KMS-11 (cell line): ENCODE data around the gene CATSPERD.

ENCODE experiments used
- H2AFZ ChIP-seq: fragments of 200-600 bp; sonication (generic); 2 replicates; pipeline ENCODE4 v1.6.1; 2016; ENCODE audit warnings: antibody characterized with exemption, mixed run types, low read depth
- H3K27ac ChIP-seq: fragments of 200-600 bp; sonication (generic); 2 replicates; pipeline ENCODE4 v1.6.1; 2016; ENCODE audit warnings: mild to moderate bottlenecking, mixed run types
- H3K27me3 ChIP-seq: fragments of 200-600 bp; sonication (generic); 2 replicates; pipeline ENCODE4 v1.6.1; 2017; ENCODE audit warnings: mild to moderate bottlenecking, low read depth, mixed run types, moderate library complexity; ENCODE audit not compliant: insufficient read depth
- H3K36me3 ChIP-seq: fragments of 200-600 bp; sonication (generic); 2 replicates; pipeline ENCODE4 v1.6.1; 2017; ENCODE audit warnings: mild to moderate bottlenecking, mixed run types; ENCODE audit not compliant: insufficient read depth
- H3K4me1 ChIP-seq: fragments of 200-600 bp; sonication (generic); 2 replicates; pipeline ENCODE4 v1.6.1; 2016; ENCODE audit warnings: mild to moderate bottlenecking, low read depth, mixed run types; ENCODE audit not compliant: poor library complexity, severe bottlenecking
- H3K4me2 ChIP-seq: fragments of 200-600 bp; sonication (generic); 2 replicates; pipeline ENCODE4 v1.7.0; 2016; ENCODE audit warnings: mild to moderate bottlenecking, mixed run types
- H3K4me3 ChIP-seq: fragments of 200-600 bp; sonication (generic); IDR thresholded peaks from 2 replicates; pipeline ENCODE4 v1.6.1; 2017; ENCODE audit warnings: low read depth, low read length, mixed read lengths; ENCODE audit not compliant: insufficient read depth
- H3K79me2 ChIP-seq: fragments of 200-600 bp; sonication (generic); 2 replicates; pipeline ENCODE4 v1.6.1; 2016; ENCODE audit warnings: low read depth, mixed run types; ENCODE audit not compliant: insufficient read depth
- H3K9ac ChIP-seq: fragments of 200-600 bp; sonication (generic); 2 replicates; pipeline ENCODE4 v1.6.1; 2016; ENCODE audit warnings: mild to moderate bottlenecking, mixed run types
- H4K20me1 ChIP-seq: fragments of 200-600 bp; sonication (generic); 2 replicates; pipeline ENCODE4 v1.6.1; 2016; ENCODE audit warnings: mild to moderate bottlenecking, mixed run types; ENCODE audit not compliant: insufficient read depth
- CTCF ChIP-seq: fragments of 200-600 bp; sonication (generic); conservative IDR thresholded peaks from 2 replicates; pipeline ENCODE4 v1.6.1; 2017; ENCODE audit warnings: low read depth, mild to moderate bottlenecking, antibody characterized with exemption, low read length, moderate library complexity, mixed read lengths

The CATSPERD gene

GRCh38 chr19:5677580-5677979 is 42.9 kb upstream of the CATSPERD start:
- H3K4me3 ChIP-seq = no peak overlapping the region
- H3K9ac ChIP-seq = no peak overlapping the region
- no peak overlapping the region for H3K4me2 ChIP-seq
- TF ChIP-seq CTCF = no peak
- no peaks in the 10 kb centered on the region for H3K36me3 ChIP-seq
- no peaks in the 10 kb centered on the region for H3K79me2 ChIP-seq
- H3K27me3 ChIP-seq = peaks cover 3% of the 10 kb centered on the region; the same call in 1 of the 2 replicates
- H2AFZ ChIP-seq = no peak overlapping the region
- H3K27ac ChIP-seq = no peak overlapping the region
- H3K4me1 ChIP-seq = peaks cover 4% of the 10 kb centered on the region
- no peaks in the 10 kb centered on the region for H4K20me1 ChIP-seq

GRCh38 chr19:5678071-5678718 is 42.2 kb upstream of the CATSPERD start:
- Histone ChIP-seq H3K79me2 (no peaks in the 10 kb centered on the region), H3K4me3 (no peak overlapping the region), H3K4me2 (no peak overlapping the region), H4K20me1 (no peaks in the 10 kb centered on the region), H3K27ac (no peak overlapping the region), H3K9ac (no peak overlapping the region), H3K36me3 (no peaks in the 10 kb centered on the region), H2AFZ (no peak overlapping the region), H3K4me1 (peaks cover 4% of the 10 kb centered on the region), H3K27me3 (peaks cover 3% of the 10 kb centered on the region; the same call in 1 of the 2 replicates)
- TF ChIP-seq CTCF = no peak

DNA sequence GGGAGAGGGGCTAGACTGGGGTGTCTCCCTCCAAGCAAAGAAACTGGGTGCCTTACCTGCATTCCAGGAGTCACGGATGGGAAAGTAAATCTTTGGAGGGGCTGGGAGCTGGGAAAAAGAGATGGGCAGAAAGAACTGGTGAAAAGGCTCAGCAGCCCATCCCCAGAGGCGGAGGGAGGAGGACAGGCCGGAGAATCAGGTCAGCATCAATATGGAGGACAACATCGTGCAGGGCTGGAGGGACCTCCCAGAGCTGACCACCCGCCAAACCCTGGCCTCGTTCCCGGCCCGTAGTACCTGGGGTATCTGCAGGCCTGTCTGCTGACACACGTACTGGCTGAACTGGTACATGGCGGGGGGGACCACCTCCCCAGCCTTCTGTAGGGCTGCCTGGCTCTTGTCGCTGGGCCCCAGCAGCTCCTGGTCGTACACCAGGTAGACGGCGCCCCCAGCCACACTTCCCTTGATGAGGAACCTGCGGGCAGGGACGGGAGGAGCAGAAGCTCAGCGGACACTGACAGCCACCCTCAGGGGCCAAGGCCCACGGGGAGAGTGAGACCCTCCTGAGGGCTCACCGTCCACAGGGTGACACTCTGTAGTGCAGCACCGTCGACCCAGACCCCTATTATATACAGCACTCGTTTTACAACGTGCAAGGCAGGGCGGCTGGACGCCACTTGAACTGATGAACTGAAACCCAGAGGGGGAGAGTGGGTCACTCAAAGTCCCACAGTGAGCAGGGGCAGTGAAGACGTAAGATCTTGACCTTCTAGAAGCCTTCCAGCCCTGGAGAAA is 41.0 kb upstream of the CATSPERD start:
- peak overlapping the region; percentile 89 for H3K4me2 ChIP-seq
- peaks cover 3% of the 10 kb centered on the region; the same call in 1 of the 2 replicates for H3K27me3 ChIP-seq
- no peak for TF ChIP-seq CTCF
- peak overlapping the region; percentile 40 for H3K4me3 ChIP-seq
- H3K4me1 ChIP-seq = peaks cover 4% of the 10 kb centered on the region
- no peaks in the 10 kb centered on the region for H3K36me3 ChIP-seq
- no peaks in the 10 kb centered on the region for H3K79me2 ChIP-seq
- no peaks in the 10 kb centered on the region for H4K20me1 ChIP-seq
- H3K9ac ChIP-seq = peak overlapping the region; percentile 92
- peak overlapping the region; percentile 83; the same call in 1 of the 2 replicates for H3K27ac ChIP-seq
- peak overlapping the region; percentile 95 for H2AFZ ChIP-seq

GRCh38 chr19:5680084-5680436 is 40.4 kb upstream of the CATSPERD start:
- no peak for TF ChIP-seq CTCF
- no peaks in the 10 kb centered on the region for H4K20me1 ChIP-seq
- peak overlapping the region; percentile 40 for H3K4me3 ChIP-seq
- H3K27me3 ChIP-seq = peaks cover 3% of the 10 kb centered on the region; the same call in 1 of the 2 replicates
- no peaks in the 10 kb centered on the region for H3K79me2 ChIP-seq
- peak overlapping the region; percentile 83 for H3K27ac ChIP-seq
- peak overlapping the region; percentile 92 for H3K9ac ChIP-seq
- no peaks in the 10 kb centered on the region for H3K36me3 ChIP-seq
- peak overlapping the region; percentile 89 for H3K4me2 ChIP-seq
- peak overlapping the region; percentile 95 for H2AFZ ChIP-seq
- peaks cover 4% of the 10 kb centered on the region for H3K4me1 ChIP-seq
